ENCODE data around the gene ANO1.

ANO1 gene

GRCh38 chr11:70107756-70108155 lies 29.6 kb downstream of the ANO1 start:
- no peak overlapping the region for H3K4me3 ChIP-seq (ENCODE audit: low read depth, low read length)
- no peak for TF ChIP-seq CTCF (IDR thresholded peaks at IDR 0.05; ENCODE audit: borderline replicate concordance, insufficient read depth, low read depth, low read length)

- no peak for TF ChIP-seq CTCF (IDR thresholded peaks at IDR 0.05; ENCODE audit: borderline replicate concordance, insufficient read depth, low read depth, low read length)
- no peak overlapping the region for H3K4me3 ChIP-seq (ENCODE audit: low read depth, low read length)
These were observed 30.1 kb downstream of the ANO1 start for GRCh38 chr11:70108250-70108649.

GRCh38 chr11:70109006-70109405 lies 30.9 kb downstream of the ANO1 start:
- TF ChIP-seq CTCF (IDR thresholded peaks at IDR 0.05; ENCODE audit: borderline replicate concordance, insufficient read depth, low read depth, low read length): no peak
- H3K4me3 ChIP-seq (ENCODE audit: low read depth, low read length): no peak overlapping the region

- no peak overlapping the region for H3K4me3 ChIP-seq (ENCODE audit: low read depth, low read length)
- TF ChIP-seq CTCF (IDR thresholded peaks at IDR 0.05; ENCODE audit: borderline replicate concordance, insufficient read depth, low read depth, low read length): no peak
These were observed 31.8 kb downstream of the ANO1 start for GRCh38 chr11:70109903-70110302.

- no peak overlapping the region for H3K4me3 ChIP-seq (ENCODE audit: low read depth, low read length)
- no peak for TF ChIP-seq CTCF (IDR thresholded peaks at IDR 0.05; ENCODE audit: borderline replicate concordance, insufficient read depth, low read depth, low read length)
These were observed 32.5 kb downstream of the ANO1 start for GRCh38 chr11:70110538-70111055.

GRCh38 chr11:70111269-70112016 lies 33.3 kb downstream of the ANO1 start:
- no peak overlapping the region for H3K4me3 ChIP-seq (ENCODE audit: low read depth, low read length)
- TF ChIP-seq CTCF (IDR thresholded peaks at IDR 0.05; ENCODE audit: borderline replicate concordance, insufficient read depth, low read depth, low read length): no peak

GRCh38 chr11:70112017-70112434 lies 33.9 kb downstream of the ANO1 start:
- H3K4me3 ChIP-seq (ENCODE audit: low read depth, low read length): no peak overlapping the region
- no peak for TF ChIP-seq CTCF (IDR thresholded peaks at IDR 0.05; ENCODE audit: borderline replicate concordance, insufficient read depth, low read depth, low read length)

Data from GM12875 (cell line).